HG03175 (cell line): ENCODE data around the gene RPL31.

ENCODE experiments used
- ATAC-seq: cut with Tn5 transposase; IDR thresholded peaks from one replicate; pipeline ENCODE4 v1.9.1; 2021; ENCODE audit warnings: mild to moderate bottlenecking, moderate library complexity; ENCODE audit not compliant: unreplicated experiment

The RPL31 gene

GRCh38 chr2:100974712-100975520 is 27.2 kb upstream of the RPL31 start:
- no peak for ATAC-seq

DNA sequence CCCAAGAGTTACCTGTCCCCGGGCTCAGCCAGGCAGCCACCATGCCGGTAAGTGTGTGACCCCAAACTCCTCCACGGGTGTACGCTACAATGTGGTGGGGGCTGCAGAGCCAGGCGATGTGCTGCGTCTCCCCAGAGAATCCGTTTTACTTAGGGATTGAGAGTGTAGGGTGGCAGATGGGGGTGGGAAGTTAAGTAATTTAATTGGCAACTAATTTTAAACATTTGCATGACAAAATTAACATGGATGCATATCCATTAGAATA is 26.6 kb upstream of the RPL31 start:
- ATAC-seq: no peak

GRCh38 chr2:100976061-100976460 is 26.0 kb upstream of the RPL31 start:
- no peak for ATAC-seq

- peak; percentile 71 for ATAC-seq
Observed at GRCh38 chr2:100976645-100977391, 25.3 kb upstream of the RPL31 start.

- no peak for ATAC-seq
Observed at GRCh38 chr2:100977511-100977910, 24.6 kb upstream of the RPL31 start.

DNA sequence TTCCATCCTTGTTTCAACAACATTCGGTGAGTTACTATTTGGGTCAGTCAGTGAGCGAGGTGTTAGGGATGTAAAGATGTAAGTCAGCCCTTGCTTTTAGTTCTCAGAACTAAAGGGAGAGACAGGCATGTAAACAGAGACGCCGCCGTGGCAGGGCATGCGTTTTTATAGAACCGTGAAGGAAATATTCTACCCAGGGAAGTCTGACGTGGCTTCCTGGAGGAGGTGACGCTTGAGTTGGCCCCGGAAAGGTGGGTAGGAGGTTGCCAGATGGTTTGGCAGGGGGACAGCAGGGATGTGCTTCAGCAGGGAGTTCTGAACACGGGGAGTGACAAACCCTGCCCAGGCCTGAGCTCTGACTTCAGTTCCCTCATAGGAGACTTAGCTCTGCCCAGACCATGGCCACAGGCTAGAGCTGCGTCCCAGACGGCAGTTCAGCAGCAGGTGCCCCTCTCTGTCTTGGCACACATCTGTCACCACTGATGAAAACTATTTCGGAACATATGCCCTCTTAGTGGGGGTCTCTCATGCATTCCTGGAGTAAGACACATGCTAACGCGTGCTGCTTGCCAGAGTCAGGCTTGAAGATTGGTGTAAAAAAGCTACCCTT is 23.4 kb upstream of the RPL31 start:
- no peak for ATAC-seq

- ATAC-seq: no peak
Observed at GRCh38 chr2:100980046-100980445, 22.0 kb upstream of the RPL31 start.

GRCh38 chr2:100981011-100981410 is 21.1 kb upstream of the RPL31 start:
- ATAC-seq: no peak

GRCh38 chr2:100982431-100982861 is 19.6 kb upstream of the RPL31 start:
- ATAC-seq: no peak

DNA sequence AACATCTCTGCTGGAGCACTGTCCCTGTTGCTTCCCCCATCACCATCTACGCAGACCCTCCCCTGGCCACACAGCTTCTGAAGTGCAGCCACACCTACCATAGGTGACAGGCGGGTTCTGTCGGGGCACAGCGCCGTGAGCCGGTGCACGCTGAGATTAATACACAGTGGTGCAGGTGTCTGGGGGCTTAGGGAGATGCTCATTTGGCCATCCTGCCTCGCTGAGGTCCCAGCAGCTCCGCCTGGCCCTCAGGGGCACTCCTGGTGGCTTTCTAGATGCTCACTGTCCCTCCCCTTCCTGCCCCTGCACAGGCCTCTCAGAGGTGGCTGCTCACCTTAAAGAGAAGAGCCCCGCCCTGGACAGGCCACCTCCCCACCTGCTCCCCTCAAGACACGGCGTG is 18.9 kb upstream of the RPL31 start:
- no peak for ATAC-seq

- no peak for ATAC-seq
Observed at GRCh38 chr2:100983684-100984310, 18.3 kb upstream of the RPL31 start.

GRCh38 chr2:100984892-100985307 is 17.2 kb upstream of the RPL31 start:
- ATAC-seq: peak; percentile 70

GRCh38 chr2:100986157-100986556 is 15.9 kb upstream of the RPL31 start:
- ATAC-seq: no peak

DNA sequence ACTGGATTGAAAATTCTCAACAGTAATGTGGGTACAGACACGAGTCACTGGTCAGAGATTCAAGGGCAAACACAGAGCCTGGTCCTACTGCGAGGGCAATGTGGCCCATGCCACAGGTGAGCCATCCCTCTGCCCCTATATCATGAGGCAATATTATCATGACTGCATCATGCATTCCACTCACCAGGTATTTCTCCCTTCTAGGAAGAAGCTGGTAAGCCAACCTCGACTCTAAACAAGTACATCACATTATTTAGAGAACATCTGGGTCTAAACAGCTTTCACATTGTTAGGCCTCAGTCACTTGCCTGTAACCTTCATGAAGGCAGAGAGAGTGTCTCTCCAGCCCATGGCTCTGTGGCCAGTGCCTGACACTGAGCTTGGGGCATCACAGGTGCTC is 14.6 kb upstream of the RPL31 start:
- no peak for ATAC-seq

GRCh38 chr2:100987974-100988373 is 14.1 kb upstream of the RPL31 start:
- ATAC-seq: no peak

DNA sequence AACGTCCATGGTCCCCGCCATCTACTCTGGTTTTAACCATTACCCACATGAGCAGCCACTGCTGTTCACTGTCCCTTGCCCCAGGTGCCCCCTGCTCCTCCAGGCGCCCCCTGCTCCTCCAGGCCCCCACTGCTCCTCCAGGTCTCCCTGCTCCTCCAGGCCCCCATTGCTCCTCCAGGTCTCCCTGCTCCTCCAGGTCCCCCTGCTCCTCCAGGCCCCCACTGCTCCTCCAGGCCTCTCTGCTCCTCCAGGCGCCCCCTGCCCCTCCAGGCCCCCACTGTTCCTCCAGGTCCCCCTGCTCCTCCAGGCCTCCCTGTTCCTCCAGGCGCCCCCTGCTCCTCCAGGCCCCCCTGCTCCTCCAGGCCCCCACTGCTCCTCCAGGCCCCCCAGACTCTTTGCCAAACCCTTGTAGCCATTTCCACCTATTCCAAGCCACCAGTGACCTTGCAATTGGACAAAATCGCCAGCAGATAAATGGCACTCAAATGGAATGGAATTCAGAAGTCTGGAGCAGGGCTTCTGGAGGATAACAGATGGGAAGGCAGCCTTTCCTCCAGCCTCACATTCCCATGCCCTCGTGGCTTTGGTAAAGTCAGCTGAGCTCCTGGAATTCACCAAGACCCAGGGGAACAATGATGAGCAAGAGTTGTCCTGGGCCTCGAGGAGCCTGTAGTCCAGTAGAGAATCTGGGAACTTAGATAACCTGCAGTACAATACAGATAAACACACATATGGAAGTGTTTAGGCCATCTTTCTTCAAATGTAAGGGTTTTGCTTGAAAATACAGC is 13.3 kb upstream of the RPL31 start:
- ATAC-seq: no peak

GRCh38 chr2:100989666-100990065 is 12.4 kb upstream of the RPL31 start:
- ATAC-seq: no peak

GRCh38 chr2:100990166-100990565 is 11.9 kb upstream of the RPL31 start:
- no peak for ATAC-seq

DNA sequence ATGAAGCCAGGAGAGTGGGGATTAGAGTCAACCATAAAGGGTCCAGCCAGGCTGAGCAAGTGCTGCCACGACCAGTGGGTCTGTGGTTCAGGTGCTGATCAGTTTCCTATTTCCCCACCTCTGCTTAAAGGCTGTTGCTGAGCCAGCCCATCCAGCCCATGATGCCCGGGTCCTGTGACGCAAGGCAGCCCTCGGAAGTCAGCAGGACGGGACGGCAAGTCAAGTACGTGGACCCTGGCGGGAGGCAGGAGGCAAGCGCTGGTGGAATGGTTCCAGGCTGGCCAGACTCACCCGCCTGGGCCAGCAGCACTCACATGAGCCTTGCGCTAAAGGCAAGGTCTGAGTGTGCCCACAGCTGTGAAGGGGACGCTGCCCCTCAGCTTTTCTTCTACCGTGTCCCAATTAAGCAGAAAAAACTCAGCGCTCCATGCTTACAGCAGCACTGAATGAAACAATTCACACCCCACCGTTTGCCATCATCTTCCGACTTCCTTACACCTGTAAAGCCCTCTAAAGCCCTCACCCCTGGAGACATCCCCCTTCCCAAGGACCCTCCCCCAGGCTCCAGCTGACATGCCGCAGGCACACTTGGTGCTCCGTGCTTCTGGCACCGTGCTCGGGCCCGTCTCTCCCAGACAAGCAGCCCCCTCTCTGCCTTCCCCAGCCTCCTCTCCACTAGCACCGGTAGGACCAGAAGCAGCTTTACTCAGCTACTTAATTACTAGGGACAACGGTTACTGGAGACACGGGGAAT is 11.3 kb upstream of the RPL31 start:
- no peak for ATAC-seq

- ATAC-seq: no peak
Observed at GRCh38 chr2:100991404-100991773, 10.7 kb upstream of the RPL31 start.
